HG02938 (cell line): ENCODE results near the gene IGFL1.
"Not testable (repeated sequence)": the region's sequence is repeated elsewhere in the genome, so short reads cannot be mapped to it uniquely, and the experiment has no call there.

Source experiments
- ATAC-seq: cut with Tn5 transposase; IDR thresholded peaks from one replicate; pipeline ENCODE4 v1.9.1; 2021; ENCODE audit warnings: mild to moderate bottlenecking, moderate library complexity; ENCODE audit not compliant: unreplicated experiment

IGFL1 gene

DNA sequence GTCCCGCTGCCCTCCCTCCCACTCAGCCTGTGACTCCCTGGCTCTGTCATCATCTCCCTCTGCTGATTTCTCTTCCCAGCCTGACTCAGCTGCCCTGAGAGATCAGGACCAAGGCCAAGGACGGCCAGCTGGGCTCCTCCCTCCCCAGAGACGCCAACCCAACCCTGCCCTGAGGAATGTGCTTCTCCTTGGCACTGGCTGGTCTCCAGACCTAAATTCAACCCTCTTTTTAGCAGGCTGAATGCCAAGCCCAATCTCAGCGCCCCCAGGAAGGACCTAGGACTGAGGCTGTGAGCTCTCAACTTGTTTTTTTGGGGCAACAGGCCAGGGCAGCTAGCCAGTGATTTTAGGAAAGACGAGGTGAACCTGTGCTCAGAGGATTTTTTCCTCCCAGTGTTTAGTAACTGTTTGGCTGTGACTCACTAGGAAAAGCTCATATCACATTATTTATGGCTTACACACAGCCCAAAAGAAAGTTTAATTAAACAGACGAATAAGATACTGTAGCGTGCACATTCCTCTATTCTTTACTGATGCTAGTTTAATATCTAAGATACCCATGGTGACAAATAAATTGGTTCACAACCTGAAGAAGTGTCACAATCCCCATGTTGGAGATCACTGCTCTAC lies 7.4 kb upstream of the IGFL1 start:
- ATAC-seq: no peak

- not testable (repeated sequence) for ATAC-seq
Observed at GRCh38 chr19:46223787-46224186, 5.8 kb upstream of the IGFL1 start.

GRCh38 chr19:46224773-46225172 lies 4.8 kb upstream of the IGFL1 start:
- ATAC-seq: no peak

- no peak for ATAC-seq
Observed at GRCh38 chr19:46225558-46226004, 4.0 kb upstream of the IGFL1 start.

- no peak for ATAC-seq
Observed at GRCh38 chr19:46226438-46226973, 3.0 kb upstream of the IGFL1 start.

GRCh38 chr19:46232029-46232428 lies 2.5 kb downstream of the IGFL1 start:
- ATAC-seq: no peak

DNA sequence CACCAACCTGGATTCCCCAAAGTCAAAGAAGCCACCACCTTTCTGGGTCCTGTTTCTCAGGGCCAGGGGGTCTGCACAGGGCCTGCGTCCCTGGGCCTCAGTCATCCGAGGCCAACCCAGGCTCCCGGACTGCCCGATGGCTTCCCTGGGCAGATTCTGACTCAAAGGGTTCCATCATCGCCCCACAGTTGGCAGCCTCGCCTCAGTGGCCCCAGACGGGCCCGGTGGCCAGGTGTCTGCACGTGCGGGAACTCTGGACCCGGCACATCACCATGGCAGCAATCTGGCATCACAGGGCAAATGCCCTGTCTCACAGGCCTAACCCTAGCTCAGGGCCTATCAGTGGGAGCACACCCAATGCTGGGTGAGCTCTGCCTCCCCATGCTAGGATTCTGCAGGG lies 2.9 kb downstream of the IGFL1 start:
- ATAC-seq: no peak

DNA sequence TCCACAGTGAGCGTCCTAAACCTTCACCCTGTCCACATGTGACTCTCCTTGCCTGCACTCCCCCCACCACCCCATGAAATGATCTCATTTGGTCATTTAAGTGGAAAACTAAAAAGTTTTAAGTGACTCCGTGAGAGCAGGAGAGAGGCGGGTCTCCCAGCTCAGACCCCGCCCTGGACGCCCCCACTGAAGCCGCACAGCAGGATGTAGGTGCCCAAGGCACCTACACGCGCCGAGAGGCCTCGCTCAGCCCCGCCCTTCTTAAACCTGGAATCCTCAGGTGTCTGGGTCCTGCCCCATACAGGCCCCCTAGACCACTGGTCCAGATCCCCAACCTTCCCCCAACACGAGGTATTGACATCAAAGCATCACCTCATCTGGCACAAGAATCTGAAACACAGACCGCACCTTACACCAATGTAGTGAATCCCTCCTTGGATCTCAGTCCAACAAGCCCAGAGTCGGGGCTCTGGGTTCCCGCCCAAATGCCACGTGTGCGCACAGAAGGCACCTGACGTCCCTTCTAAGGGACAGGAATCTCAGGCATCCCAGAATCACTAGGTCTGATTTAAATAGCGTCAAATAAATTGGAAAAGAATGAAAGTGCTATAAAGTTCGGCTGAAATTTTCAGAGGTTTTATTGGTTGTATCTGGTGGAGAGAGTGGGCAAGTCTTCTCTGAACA lies 3.5 kb downstream of the IGFL1 start:
- no peak for ATAC-seq

GRCh38 chr19:46233871-46234270 lies 4.3 kb downstream of the IGFL1 start:
- ATAC-seq: not testable (repeated sequence)

GRCh38 chr19:46238141-46238540 lies 8.6 kb downstream of the IGFL1 start:
- not testable (repeated sequence) for ATAC-seq

- ATAC-seq: no peak
Observed at GRCh38 chr19:46239193-46240024, 9.9 kb downstream of the IGFL1 start.

DNA sequence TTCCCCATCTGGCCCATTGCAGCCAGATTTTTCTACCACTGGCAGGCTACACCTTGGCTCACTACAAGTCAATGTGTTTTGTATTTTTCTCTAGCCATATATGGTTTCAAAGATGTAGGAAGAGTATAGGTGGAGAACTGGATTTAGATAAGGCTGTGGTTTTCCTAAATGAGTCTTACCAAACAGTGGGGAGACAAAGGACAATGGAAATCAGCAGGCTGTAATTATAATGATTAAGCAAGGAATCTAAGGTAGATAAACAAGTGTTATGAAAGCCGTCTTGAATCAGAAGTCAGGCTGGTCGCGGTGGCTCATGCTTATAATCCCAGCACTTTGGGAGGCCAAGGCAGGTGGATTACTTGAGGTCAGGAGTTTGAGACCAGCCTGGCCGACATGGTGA lies 11.2 kb downstream of the IGFL1 start:
- ATAC-seq: no peak

GRCh38 chr19:46241626-46242025 lies 12.1 kb downstream of the IGFL1 start:
- ATAC-seq: no peak

GRCh38 chr19:46243081-46243654 lies 13.6 kb downstream of the IGFL1 start:
- not testable (repeated sequence) for ATAC-seq

GRCh38 chr19:46250076-46250735 lies 20.7 kb downstream of the IGFL1 start:
- no peak for ATAC-seq

DNA sequence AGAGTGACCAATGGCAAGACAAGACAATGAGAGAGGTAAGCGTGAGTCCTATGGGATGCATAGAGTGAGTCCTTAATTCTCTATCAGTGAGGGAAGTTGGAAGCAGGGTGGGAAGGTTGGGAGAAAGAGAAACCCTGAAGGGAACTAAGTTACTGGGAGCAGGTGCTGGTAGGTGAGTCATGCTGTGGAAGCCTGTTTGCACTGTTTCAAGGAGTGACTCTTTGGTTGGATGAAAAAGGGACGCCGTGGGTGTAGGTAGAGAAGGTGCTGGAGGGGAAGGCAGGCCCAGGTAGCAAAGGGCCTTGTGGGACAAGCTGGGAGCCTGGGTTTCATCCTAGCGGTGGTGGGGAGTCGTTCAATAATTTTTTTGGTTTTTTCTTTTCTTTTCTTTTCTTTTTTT lies 21.9 kb downstream of the IGFL1 start:
- ATAC-seq: no peak

- ATAC-seq: no peak
Observed at GRCh38 chr19:46254776-46255175, 25.2 kb downstream of the IGFL1 start.

GRCh38 chr19:46256855-46257254 lies 27.3 kb downstream of the IGFL1 start:
- ATAC-seq: no peak

- ATAC-seq: not testable (repeated sequence)
Observed at GRCh38 chr19:46261501-46261900, 32.0 kb downstream of the IGFL1 start.

DNA sequence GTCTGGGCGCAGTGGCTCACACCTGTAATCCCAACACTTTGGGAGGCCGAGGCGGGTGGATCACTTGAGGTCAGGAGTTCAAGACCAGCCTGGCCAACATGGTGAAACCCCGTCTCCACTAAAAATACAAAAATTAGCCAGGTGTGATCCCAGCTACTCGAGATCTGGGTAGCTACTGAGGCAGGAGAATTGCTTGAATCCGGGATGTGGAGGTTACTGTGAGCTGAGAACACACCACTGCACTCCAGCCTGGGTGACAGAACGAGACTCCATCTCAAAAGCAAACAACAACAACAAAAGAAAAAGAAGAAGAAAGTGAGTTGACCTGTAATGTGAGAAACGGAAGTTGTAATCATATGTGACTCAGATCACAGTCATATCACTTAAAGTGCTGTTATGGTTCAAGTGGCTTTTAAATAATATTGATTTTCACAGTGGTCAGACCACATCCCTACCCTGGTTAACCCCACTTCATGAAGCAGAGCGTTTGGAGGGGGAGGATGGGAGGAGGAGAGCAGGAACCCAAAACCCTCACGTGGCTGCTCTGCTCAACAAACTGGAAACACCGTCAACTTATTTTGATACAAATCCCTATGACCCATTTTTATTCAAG lies 33.2 kb downstream of the IGFL1 start:
- ATAC-seq: peak; percentile 52
